ENCODE data around the gene CHI3L2.

CHI3L2 gene

GRCh38 chr1:111227434-111227833, at the start of gene CHI3L2:
CHI3L2 (plus strand) TSS chr1:111227713; CDS start chr1:111227730, 17 bp downstream.
- in situ Hi-C loops (cut with HindIII; ENCODE audit: low pct_unique_long_range_greater_than_20kb, low sequenced_read_pairs), result no loop called here
- no peak for TF ChIP-seq JUND (IDR thresholded peaks at IDR 0.05; ENCODE audit: low read depth)

DNA sequence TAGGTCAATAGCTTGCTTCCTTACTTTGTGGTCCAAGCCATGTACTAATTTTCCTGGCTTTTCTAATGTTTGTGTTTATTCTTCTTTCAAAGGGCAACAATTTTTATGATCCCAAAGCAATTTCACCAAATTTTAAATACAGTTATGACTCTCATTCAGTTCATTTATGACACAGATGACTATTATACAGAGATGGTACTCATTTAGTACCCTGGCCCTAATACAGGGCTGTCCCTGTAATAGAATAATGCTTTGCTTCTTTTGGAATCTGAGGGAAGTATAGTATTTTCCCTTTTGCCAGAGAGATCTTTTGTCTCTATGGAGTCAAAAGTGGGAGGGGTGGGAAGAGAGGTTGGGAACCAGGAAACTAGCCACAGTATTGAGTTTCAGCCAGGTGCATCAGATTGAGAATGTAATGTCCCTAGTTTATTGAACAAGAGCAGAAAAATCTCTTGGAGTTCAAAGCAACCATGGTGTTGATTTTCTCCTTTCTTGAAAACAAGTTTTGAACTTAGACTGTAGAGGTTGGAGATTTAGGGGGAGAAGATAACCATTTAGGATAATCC, 47.5 kb upstream of the CHI3L2 start:
- TF ChIP-seq JUND (IDR thresholded peaks at IDR 0.05; ENCODE audit: low read depth), result no peak
- in situ Hi-C loops (cut with HindIII; ENCODE audit: low pct_unique_long_range_greater_than_20kb, low sequenced_read_pairs), result no loop called here
- no peak for DNase-seq (ENCODE audit: low read depth in 1 of 2, low spot score in 1 of 2)

More at GRCh38 chr1:111227434-111227833, at the start of gene CHI3L2:
- no peak for DNase-seq (ENCODE audit: low read depth in 1 of 2, low spot score in 1 of 2)

GRCh38 chr1:111182052-111182451, 45.5 kb upstream of the CHI3L2 start:
- DNase-seq (ENCODE audit: low read depth in 1 of 2, low spot score in 1 of 2), result no peak
- in situ Hi-C loops (cut with HindIII; ENCODE audit: low pct_unique_long_range_greater_than_20kb, low sequenced_read_pairs), result no loop called here
- TF ChIP-seq JUND (IDR thresholded peaks at IDR 0.05; ENCODE audit: low read depth), result no peak

GRCh38 chr1:111183308-111184069, 44.0 kb upstream of the CHI3L2 start:
- in situ Hi-C loops (cut with HindIII; ENCODE audit: low pct_unique_long_range_greater_than_20kb, low sequenced_read_pairs), result no loop called here
- no peak for DNase-seq (ENCODE audit: low read depth in 1 of 2, low spot score in 1 of 2)
- TF ChIP-seq JUND (IDR thresholded peaks at IDR 0.05; ENCODE audit: low read depth), result no peak

DNA sequence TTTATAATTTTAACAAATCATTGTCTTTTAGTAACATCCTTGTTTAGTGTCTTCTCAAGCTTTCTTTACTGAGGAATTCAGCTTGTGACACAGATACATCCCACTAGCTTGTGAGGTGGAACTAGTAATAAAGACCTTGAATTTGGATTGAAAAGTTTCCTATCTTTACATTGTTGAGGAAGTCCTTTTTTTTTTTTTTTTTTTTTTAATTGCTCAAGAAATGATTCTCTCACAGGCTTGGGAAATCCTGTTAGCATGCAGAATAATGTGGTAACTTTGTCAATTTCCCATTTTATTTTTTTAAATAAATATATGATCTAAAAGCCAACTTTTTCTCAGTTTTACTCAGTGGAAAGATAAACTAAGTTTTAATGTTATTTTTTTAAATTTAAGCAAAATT, 42.9 kb upstream of the CHI3L2 start:
- TF ChIP-seq JUND (IDR thresholded peaks at IDR 0.05; ENCODE audit: low read depth), result no peak
- DNase-seq (ENCODE audit: low read depth in 1 of 2, low spot score in 1 of 2), result no peak
- in situ Hi-C loops (cut with HindIII; ENCODE audit: low pct_unique_long_range_greater_than_20kb, low sequenced_read_pairs), result no loop called here

DNA sequence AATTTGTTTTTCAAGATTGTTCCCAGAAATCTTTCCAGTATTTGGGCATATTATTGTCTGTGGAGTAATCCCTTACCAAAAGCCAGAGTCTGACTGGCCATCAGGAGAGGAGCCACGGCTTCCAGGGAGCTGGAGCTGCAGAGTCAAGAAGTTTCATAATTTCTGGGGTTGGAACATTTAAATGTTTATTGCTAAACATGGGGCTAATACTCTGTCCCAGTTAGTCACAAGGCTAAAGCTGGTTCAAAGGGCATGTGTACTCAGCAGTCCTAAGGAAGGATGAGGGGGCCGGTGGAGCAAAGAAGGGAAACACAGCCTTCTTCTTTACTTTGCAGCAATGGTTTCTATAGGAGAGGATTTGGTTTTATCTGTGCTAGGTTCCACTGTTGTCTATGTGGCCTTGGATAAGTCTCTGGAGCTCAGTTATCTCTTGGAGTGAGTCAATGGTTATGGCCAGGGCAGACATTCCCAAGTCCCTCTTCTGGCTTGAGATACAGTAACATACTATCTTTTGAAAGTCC, 36.5 kb upstream of the CHI3L2 start:
- in situ Hi-C loops (cut with HindIII; ENCODE audit: low pct_unique_long_range_greater_than_20kb, low sequenced_read_pairs), result no loop called here
- DNase-seq (ENCODE audit: low read depth in 1 of 2, low spot score in 1 of 2), result no peak
- no peak for TF ChIP-seq JUND (IDR thresholded peaks at IDR 0.05; ENCODE audit: low read depth)

DNA sequence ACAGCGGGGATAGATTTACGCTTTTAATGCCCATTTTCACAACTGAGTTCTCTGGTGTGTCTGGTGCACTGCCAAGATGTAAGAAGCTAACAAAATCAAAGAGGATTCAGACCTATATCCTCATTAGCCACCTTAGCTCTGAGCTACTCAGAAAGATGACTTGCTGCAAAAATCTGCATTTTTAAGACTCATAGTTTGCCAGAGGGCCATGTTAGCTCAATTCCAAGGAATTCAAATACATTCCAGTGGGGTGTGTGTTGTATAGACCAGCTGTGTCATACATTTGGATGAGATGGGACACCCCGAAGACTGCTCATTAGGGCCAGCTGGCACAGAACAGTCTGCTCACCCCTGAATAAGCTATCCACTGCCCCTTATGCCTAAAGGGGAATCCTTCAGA, 36.0 kb upstream of the CHI3L2 start:
- in situ Hi-C loops (cut with HindIII; ENCODE audit: low pct_unique_long_range_greater_than_20kb, low sequenced_read_pairs), result no loop called here
- TF ChIP-seq JUND (IDR thresholded peaks at IDR 0.05; ENCODE audit: low read depth), result no peak
- no peak for DNase-seq (ENCODE audit: low read depth in 1 of 2, low spot score in 1 of 2)

DNA sequence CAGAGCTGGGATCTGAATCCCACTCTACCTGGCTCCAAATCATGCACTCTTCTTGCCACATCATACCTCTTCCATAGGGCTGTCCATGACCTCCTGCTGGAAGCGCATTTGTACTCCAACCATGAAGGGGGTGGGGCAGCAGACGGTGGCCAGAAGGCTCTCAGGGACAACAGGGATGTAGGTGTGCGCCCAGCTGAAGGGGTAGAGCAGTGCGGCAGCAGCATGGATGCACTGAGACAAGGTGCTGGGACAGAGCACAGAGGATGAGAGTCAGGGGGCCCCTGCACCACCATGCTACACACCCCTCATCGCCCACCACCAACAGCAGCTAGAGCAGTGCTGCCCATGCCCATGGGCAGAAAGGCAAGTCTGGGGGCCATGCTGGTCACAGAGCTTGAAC, 35.4 kb upstream of the CHI3L2 start:
- in situ Hi-C loops (cut with HindIII; ENCODE audit: low pct_unique_long_range_greater_than_20kb, low sequenced_read_pairs), result no loop called here
- no peak for TF ChIP-seq JUND (IDR thresholded peaks at IDR 0.05; ENCODE audit: low read depth)
- no peak for DNase-seq (ENCODE audit: low read depth in 1 of 2, low spot score in 1 of 2)

DNA sequence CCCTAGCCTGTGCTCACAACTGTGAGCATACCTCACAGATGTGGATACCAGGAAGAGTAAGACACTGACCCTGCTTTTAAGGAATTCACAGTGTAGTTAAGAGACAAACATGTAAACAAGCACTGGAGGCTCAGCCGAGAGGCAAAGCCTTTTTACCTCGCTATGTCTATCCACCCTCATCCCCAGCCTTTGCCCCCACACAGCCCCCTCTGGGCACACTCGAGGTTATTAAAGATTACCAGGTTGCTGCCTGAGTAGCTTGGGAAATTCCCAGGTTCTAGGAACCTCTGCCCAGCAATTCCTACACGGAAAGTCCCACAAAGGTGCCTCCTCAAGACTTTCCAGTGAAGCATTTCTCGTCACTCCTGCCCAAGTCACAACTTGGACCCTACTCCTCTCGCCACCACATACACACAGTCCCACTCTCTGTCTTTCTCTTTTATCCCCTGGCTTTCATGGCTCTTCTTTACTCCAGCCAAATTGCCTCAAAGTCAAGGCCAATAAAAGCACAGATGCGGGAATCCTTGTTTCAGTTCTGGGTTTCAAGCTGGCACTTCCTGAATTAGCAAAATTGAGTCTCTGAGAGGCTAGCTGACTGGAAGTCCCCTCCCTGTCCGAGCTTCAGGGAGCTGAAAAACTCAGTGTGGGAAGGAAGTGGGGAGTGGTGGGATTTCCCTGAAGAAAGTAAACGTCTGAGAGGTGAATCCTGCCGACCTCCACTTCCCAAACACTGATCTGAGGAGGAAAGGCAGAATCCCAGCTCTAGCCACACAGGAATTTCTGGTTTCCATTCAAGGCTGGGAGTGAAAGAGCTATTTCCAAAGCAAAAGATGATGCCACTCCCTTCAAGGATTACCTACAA, 34.6 kb upstream of the CHI3L2 start:
- in situ Hi-C loops (cut with HindIII; ENCODE audit: low pct_unique_long_range_greater_than_20kb, low sequenced_read_pairs), result no loop called here
- no peak for DNase-seq (ENCODE audit: low read depth in 1 of 2, low spot score in 1 of 2)
- TF ChIP-seq JUND (IDR thresholded peaks at IDR 0.05; ENCODE audit: low read depth), result no peak

GRCh38 chr1:111193712-111194480, 33.6 kb upstream of the CHI3L2 start:
- TF ChIP-seq JUND (IDR thresholded peaks at IDR 0.05; ENCODE audit: low read depth), result no peak
- in situ Hi-C loops (cut with HindIII; ENCODE audit: low pct_unique_long_range_greater_than_20kb, low sequenced_read_pairs), result no loop called here
- no peak for DNase-seq (ENCODE audit: low read depth in 1 of 2, low spot score in 1 of 2)

GRCh38 chr1:111195002-111195684, 32.4 kb upstream of the CHI3L2 start:
- no peak for TF ChIP-seq JUND (IDR thresholded peaks at IDR 0.05; ENCODE audit: low read depth)
- in situ Hi-C loops (cut with HindIII; ENCODE audit: low pct_unique_long_range_greater_than_20kb, low sequenced_read_pairs), result no loop called here
- DNase-seq (ENCODE audit: low read depth in 1 of 2, low spot score in 1 of 2), result no peak

All from T47D (cell line).